Stimulated activated CD8-positive, alpha-beta memory T cell treated with anti-CD3 and anti-CD28 coated beads, Interleukin-4, amount 100 ng/mL, for 1 hour (primary cell): ENCODE results near the gene JPT2.
A peak's percentile ranks its signal among the peaks of the same experiment; 100 is the strongest.
"Not testable (repeated sequence)": the region's sequence is repeated elsewhere in the genome, so short reads cannot be mapped to it uniquely, and the experiment has no call there.

ENCODE experiments used
- DNase-seq, 2 donors: peaks; one replicate each; pipeline ENCODE4 v3.0.0-alpha.2; 2020; ENCODE audit warnings: low read depth in 2 of 2, low spot score in 1 of 2

Gene JPT2

DNA sequence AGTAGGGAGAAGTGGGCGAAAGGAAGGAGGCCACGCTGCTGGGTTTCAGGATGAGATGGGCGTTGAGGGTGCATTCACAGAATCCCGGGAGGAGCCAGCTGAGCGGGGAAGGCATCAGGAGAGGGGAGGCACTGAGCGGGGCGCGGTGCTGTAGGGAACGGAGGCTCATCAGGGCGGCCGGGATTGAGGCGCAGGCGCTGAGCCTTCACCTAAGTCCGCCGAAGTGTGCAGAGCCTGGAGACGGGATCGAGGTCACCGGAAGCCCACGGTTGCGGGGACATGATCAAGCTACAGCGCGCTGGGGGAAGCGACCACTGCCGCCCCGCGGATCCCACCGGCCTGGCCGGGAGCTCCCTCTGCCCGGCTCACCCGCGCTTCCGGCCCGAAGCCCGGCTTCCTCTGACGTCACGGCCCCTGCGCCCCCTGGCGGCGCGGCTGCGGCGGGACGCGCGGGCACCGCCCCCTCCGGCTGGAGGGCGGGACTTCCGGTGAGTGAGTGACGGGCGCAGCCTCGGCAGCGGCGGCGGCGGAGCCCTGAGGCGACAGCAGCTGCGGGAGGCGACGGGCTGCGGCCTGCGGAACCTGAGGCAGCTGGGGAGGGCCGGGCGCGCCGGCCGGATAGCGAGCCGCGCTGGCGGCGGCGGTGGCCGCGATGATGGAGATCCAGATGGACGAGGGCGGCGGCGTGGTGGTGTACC, 27.8 kb downstream of the JPT2 start, which contains the start of gene MAPK8IP3:
Gene MAPK8IP3 (plus strand): TSS at position 508 of the 698 bp plus-strand sequence. CDS start 145 bp downstream, at position 653.
- DNase-seq = peak; percentile 89 to 90

GRCh38 chr16:1706386-1707192, 28.5 kb downstream of the JPT2 start:
- no peak for DNase-seq

GRCh38 chr16:1707193-1707790, 29.2 kb downstream of the JPT2 start:
- DNase-seq = no peak

DNA sequence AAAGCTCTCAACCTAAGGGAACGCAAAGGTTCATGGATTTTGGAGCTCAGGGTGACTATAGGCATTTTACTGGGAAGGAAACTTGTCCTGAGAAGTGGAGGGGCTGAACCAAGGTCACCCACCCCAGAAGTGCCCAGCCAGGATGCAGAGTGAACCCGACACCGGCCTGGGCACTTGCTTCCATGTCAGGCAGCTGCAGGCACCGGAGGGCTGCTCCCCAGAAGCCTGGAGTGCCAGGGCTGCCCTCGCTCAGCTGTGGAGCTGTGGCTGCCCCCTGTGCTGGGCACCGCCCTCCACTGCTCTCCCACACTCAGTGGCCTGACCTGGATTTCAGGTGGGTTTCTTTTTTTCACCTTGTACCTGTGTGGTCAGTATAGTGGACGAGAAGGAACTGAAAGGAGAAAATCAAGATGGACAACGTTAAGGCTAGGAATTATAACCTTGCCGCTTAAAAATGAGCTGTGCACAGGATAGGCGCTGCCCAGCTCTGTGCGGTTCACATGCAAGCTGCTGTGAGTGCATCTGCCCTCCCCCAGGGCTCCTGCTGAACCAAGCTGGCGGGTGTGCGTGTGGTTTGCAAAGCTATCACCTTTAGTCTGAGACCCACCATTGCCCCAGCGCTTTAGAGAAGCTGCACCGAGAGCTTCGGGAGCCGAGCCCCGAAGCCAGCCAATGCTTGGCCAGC, 30.1 kb downstream of the JPT2 start:
- DNase-seq = no peak

GRCh38 chr16:1708768-1709180, 30.7 kb downstream of the JPT2 start:
- DNase-seq = no peak

GRCh38 chr16:1709356-1709755, 31.3 kb downstream of the JPT2 start:
- no peak for DNase-seq

DNA sequence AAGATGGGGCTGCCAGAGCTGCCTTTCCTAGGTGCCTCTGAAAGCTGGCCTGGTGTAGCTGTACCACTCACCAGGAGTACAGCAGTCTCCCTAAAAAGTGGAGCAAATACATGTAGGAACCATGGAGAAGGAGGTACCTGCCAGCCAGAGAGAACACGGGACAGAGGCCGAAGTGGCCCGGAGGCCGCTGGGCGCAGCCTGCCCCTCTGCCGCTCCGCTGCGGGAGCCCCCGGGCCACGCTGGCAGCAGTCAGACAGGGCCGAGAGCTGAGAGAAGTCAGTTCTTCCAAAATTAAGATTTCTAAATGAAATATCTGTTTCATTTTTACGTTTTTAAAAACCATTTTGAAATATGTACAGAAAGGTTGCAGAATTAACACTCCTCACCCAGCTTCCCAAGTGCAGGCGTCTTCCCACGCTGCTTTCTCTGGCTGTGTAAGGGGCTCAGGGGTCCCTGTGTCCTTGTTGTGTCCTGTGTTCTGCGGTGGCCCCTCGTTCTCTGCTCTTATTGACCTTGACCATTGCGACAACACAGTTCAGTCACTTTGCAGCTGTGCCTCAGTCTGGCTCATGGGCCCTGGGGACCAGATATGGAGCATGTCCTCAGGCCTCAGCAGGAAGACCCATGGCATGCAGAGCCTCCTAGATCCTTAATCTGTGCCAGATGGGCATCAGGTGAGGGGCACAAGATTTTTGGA, 32.9 kb downstream of the JPT2 start:
- DNase-seq = no peak

- no peak for DNase-seq
Measured at GRCh38 chr16:1712791-1713261, 34.7 kb downstream of the JPT2 start.

- DNase-seq = no peak
Measured at GRCh38 chr16:1713331-1713730, 35.3 kb downstream of the JPT2 start.

DNA sequence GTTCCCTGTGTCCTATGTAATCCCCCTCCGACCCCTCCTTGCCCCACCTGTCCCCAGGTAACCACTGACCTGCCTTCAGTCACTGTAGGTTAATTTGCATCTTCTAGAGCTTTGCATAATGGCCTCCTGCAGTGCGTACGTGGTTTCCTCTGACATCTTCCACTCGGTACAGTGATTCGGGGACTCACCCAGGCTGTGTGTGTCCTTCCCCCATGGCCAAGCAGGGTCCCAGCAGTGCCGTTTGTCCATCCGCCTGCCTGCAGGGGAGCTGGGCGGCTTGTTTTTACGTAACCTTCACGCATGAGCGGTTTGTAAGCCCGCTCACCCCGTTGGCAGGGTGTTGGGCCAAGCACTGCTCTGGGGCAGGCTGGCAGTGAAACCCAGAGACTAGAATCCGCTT, 35.9 kb downstream of the JPT2 start:
- DNase-seq = no peak

GRCh38 chr16:1715220-1715619, 37.1 kb downstream of the JPT2 start:
- DNase-seq = no peak

GRCh38 chr16:1718236-1718635, 40.2 kb downstream of the JPT2 start:
- not testable (repeated sequence) for DNase-seq

- DNase-seq = not testable (repeated sequence)
Measured at GRCh38 chr16:1719559-1720229, 41.6 kb downstream of the JPT2 start.

DNA sequence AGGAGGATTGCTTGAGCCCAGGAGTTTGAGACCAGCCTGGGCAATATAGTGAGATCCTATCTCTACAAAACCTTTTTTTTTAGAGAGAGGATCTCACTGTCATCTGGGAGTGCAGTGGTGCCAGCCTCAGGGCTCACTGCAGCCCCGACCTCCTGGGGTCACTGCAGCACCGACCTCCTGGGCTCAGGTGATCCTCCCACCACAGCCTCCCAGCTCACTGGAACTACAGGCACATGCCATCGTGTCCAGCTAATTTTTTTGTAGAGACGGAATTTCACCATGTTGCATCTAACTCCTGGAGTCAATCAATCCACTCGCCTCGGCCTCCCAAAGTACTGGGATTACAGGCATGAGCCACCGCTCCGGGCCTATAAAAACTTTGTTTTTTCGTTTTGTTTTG, 43.3 kb downstream of the JPT2 start:
- DNase-seq = no peak

DNA sequence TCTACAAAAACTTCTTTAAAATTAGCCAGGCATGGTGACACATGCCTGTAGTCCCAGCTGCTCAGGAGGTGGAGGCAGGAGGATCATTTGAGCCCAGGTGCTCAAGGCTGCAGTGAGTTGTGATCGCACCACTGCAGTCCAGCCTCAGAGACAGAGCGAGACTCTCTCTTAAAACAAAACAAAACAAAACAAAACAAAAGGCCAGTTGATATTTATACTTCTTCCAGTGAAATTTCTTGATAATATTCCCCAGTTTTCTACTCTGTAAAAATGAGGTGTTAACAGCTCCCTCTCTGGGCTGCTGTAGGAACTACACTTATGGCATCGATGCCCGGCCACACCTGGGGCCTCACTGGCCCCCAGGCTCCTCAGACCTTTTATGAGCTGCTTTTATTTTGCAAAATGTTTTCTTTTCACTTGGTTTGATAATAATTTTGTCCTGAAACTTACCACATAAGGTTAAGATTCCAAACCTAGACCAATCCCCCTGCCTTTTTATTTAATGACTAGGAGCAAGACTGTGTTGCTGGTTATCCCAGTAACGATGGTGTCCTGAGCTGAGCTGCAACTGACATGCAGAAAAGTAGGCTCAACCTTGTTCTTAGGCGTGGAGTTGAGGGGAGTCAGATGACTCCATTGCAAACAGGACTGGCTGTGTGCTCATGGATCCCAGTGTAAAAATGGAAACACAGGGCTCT, 45.5 kb downstream of the JPT2 start:
- DNase-seq = no peak

GRCh38 chr16:1724491-1724890, 46.4 kb downstream of the JPT2 start:
- no peak for DNase-seq

- DNase-seq = no peak
Measured at GRCh38 chr16:1726661-1727502, 48.8 kb downstream of the JPT2 start.
